ENCODE data around the gene POLE.
A peak's percentile ranks its signal among the peaks of the same experiment; 100 is the strongest.
"Not testable (repeated sequence)": the region's sequence is repeated elsewhere in the genome, so short reads cannot be mapped to it uniquely, and the experiment has no call there.

POLE gene

GRCh38 chr12:132717531-132718387 is 30.6 kb upstream of the POLE start:
- DNase-seq (ENCODE audit: low read depth) = no peak

DNA sequence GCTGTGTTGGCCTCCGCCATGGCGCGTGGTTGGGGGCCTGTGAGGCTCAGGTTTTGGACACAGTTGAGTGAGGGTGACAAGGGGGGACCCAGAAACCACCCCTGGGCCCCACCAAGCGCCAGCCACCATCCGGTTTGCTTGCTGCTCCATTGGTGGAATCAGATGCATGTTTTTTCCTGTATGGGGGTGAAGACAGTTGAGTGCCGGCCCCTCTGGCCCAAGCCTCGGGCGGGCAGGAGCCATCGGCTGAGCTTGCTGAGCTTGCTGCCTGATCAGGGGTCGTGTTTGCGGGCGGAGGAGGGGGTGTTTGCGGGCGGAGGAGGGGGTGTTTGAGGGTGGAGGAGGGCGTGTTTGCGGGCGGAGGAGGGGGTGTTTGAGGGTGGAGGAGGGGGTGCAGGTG is 29.9 kb upstream of the POLE start:
- no peak for DNase-seq (ENCODE audit: low read depth)

DNA sequence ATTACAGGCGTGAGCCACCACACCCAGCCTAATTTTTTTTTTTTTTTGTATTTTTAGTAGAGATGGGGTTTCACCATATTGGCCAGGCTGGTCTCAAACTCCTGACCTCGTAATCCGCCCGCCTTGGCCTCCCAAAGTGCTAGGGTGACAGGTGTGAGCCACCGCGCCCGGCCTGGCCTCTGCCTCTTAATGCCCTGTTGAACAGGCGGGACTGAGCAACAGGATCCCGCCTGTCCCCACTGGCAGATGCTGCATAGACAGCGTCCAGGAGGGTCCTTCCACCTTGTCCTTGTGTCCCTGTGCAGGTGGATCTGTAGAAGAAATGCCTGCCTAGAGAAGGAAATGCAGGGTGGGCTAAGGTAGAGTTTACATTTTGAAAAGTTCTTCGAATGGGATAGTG is 29.2 kb upstream of the POLE start:
- no peak for DNase-seq (ENCODE audit: low read depth)

GRCh38 chr12:132715874-132716273 is 28.7 kb upstream of the POLE start:
- DNase-seq (ENCODE audit: low read depth) = no peak

GRCh38 chr12:132713123-132713522 is 26.0 kb upstream of the POLE start:
- no peak for DNase-seq (ENCODE audit: low read depth)

DNA sequence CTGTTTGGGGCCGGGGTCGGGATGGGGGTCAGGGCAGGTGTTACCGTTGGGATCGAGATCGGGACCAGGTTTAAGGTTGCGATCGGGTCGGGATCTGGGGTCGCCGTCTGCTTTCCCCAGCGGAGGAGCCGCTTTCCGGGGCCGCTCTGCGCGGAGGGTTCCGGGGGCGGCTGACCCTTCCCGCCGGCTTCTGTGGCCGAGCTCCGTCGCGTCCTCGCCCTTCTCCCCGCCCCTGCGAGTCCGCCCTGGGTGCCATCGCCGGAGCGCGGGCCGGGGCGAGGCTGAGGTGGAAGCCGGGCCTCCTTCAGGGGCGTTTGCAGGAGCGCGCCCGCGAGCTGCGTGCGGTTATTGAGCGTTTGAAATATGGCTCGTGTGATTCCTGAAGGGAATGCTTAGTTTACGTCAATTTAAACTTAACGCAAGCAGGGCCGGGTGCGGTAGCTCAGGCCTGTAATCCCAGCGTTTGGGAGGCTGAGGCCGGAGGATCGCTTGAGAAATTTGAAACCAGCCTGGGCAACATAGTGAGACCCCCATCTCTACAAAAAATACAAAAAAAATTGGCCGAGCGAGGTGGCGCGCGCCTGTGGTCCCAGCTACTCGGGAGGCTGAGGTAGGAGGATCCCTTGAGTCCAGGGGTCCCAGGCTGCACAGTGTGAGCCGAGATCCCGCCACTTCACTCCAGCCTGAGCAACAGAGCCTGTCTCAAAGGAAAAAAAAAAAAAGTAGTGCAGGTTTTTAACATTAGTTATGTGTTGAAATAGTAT is 24.1 kb upstream of the POLE start:
- no peak for DNase-seq (ENCODE audit: low read depth)

DNA sequence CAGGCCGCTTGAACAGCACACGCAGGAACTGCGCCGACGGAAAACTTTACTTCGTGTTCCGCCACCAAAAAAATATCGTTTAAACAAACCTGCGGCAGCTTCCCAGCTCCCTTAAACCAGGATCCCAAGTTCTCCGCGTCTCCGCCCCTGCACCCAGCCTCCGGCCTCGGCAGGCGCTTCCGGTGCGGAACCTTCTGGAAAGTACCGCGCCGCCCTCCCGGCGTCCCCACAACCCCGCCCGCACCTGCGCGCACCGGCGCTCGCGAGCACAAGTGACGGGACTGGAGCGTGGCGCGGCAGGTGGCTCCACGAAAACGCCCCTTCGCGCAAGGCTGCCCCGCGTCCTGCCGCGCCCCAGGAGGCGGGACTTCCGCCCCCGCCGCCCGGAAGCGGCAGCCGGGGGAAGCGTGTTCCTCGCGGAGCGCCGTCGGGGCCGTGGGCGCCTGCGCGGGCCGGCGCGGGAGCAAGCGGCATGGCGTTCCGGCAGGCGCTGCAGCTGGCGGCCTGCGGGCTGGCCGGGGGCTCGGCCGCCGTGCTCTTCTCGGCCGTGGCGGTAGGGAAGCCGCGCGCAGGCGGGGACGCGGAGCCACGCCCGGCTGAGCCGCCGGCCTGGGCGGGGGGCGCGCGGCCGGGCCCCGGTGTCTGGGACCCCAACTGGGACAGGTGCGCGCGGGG is 23.4 kb upstream of the POLE start, which contains the start of gene PGAM5:
TSS of gene PGAM5 (plus strand) at position 438 of the 675 bp plus-strand sequence. CDS start at position 473, 35 bp downstream.
- DNase-seq (ENCODE audit: low read depth) = peak; percentile 90

- no peak for DNase-seq (ENCODE audit: low read depth)
These were observed 22.9 kb upstream of the POLE start for GRCh38 chr12:132710043-132710404.

DNA sequence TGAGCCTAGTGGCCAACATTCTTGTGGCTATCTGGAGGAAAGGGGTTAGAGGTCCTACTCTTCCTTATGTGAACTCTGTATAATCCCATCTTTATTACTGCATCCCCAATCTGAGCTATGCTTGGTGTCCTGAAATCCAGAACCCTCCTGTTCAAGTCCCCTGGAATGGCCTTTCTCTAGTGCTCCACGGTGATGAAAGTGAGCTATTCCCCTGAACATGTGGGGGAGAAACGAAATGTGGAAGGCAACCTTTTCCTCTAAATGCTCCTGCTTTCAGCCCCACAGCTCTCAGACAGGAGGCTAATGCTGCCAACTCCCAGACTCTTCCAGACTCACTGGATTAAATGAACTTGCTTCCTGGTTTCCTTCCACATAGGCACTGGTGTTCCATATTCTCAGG is 21.0 kb upstream of the POLE start:
- no peak for DNase-seq (ENCODE audit: low read depth)

DNA sequence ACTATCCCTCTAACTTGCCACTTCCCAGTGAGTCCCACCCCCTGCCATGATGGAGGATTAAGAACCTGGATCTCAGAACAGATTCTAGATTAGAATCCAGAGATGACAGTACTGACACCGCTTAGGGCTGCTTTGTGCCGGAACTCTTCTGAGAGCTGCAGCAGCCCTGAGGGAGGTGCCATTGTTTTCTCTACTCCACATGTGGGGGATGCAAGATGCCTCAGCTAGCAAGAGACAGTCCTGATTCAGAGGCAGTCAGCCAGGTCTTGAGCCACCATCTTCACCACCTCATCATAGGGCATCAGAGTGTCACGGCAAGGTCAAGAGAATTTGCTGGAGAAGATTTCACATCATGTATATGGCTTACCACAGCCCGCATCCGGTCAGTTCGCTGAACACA is 20.1 kb upstream of the POLE start:
- no peak for DNase-seq (ENCODE audit: low read depth)

- no peak for DNase-seq (ENCODE audit: low read depth)
These were observed 16.5 kb upstream of the POLE start for GRCh38 chr12:132703641-132704040.

- DNase-seq (ENCODE audit: low read depth) = no peak
These were observed 15.5 kb upstream of the POLE start for GRCh38 chr12:132702640-132703039.

- no peak for DNase-seq (ENCODE audit: low read depth)
These were observed 13.2 kb upstream of the POLE start for GRCh38 chr12:132700212-132700822.

- DNase-seq (ENCODE audit: low read depth) = no peak
These were observed 11.2 kb upstream of the POLE start for GRCh38 chr12:132698341-132698740.

GRCh38 chr12:132695431-132695830 is 8.3 kb upstream of the POLE start:
- no peak for DNase-seq (ENCODE audit: low read depth)

GRCh38 chr12:132694888-132695287 is 7.7 kb upstream of the POLE start:
- not testable (repeated sequence) for DNase-seq (ENCODE audit: low read depth)

DNA sequence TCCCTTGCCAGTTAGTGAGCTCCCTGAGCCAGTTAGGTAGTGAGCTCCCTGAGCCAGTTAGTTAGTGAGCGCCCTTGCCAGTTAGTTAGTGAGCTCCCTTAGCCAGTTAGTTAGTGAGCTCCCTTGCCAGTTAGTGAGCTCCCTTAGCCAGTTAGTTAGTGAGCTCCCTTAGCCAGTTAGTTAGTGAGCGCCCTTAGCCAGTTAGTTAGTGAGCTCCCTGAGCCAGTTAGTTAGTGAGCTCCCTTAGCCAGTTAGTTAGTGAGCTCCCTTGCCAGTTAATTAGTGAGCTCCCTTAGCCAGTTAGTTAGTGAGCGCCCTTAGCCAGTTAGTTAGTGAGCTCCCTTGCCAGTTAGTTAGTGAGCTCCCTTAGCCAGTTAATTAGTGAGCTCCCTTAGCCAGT is 4.9 kb upstream of the POLE start:
- not testable (repeated sequence) for DNase-seq (ENCODE audit: low read depth)

DNA sequence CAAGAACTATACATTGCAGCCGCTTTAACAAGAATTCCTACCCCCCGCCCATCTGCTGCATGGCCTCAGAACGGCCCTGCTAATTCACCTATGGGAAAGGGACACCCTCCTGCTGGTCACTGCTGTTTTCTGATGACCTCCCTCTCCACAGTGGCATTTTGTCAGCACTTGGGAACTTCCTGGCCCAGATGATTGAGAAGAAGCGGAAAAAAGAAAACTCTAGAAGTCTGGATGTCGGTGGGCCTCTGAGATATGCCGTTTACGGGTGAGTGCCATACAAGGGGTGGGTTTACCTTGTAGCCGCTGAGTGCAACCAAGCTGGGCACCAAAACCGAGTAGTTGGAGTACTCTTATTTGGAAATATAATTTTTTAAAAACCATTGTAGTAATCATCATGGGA is 3.0 kb upstream of the POLE start:
- no peak for DNase-seq (ENCODE audit: low read depth)

- DNase-seq (ENCODE audit: low read depth) = no peak
These were observed 2.1 kb upstream of the POLE start for GRCh38 chr12:132689227-132689626.

- DNase-seq (ENCODE audit: low read depth) = no peak
These were observed 324 bp downstream of the POLE start for GRCh38 chr12:132686825-132687210.

DNA sequence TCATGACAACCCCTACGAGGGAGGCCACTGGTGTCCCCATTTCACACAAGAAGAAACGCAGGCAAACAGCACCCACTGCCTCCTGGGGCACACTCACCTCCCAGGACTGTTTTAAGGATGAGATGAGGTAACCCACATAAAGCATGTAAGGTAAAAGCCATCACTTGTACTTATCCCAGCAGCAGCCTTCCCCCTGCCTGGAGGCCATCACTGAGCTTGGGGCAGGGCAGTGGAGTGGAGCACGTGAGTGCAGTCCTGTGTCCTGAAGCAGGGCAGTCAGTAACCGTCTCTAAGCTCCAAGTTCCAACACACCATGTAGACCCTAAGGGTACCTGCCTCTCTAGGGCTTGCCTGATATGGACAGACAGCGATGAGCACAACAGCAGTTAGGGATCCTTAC is 1.7 kb downstream of the POLE start:
- no peak for DNase-seq (ENCODE audit: low read depth)

- DNase-seq (ENCODE audit: low read depth) = no peak
These were observed 9.7 kb downstream of the POLE start for GRCh38 chr12:132677492-132677891.

Data from activated T-helper 9 cell treated with anti-CD3 and anti-CD28 coated beads, Interleukin-2, amount 50 U/mL, for 16 hours (primary cell).